HG02678 (cell line): ENCODE results near the gene PTOV1.

ENCODE experiments used
- ATAC-seq: cut with Tn5 transposase; IDR thresholded peaks from one replicate; pipeline ENCODE4 v1.9.1; 2021; ENCODE audit warnings: mild to moderate bottlenecking, moderate library complexity; ENCODE audit not compliant: unreplicated experiment

PTOV1 gene

DNA sequence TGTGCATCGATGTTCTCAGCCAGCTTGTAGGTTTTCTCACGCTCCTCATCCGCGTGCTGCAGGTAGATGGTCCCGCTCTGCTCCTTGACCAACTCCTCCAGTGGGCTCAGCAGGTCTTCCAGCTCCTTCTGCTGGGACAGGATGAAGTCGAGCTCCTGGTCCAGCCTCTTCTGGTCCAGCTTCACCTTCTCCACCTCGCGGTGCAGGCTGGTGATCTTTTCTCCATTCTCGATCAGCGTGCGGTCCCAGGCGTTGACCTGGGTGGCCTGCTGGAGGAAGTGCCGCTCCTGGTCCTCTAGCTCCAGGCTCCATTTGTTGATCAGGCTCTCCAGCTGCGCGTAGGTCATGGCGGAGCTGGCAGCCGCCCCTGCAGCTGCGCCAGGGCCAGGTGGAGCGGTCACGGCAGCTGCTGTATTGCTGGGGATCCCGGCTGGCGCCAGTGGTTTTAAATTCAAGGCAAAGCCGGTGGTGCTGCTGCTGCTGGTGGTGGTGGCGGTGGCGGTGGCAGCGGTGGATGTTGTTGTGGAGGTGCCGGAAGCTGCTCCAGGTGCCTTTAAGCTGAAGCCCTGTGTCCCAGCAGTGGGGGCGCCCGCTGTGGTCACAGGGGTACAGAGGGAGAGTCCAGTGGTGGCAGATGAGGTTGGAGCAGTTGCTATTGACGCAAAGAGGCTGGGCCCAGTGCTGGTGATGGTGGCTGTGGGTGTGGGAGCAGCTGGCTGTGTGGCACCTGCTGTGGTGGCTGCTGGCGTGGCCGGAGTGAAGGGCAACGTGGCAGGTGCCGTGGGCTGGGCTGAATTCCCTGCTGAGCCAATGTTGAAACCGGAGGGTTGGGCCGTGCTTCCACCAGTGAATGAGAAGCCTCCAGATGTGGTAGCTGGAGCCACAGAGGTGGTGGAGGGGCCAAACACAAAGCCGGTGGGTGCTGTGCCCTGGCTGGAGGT, 57.8 kb downstream of the PTOV1 start:
- no peak for ATAC-seq

DNA sequence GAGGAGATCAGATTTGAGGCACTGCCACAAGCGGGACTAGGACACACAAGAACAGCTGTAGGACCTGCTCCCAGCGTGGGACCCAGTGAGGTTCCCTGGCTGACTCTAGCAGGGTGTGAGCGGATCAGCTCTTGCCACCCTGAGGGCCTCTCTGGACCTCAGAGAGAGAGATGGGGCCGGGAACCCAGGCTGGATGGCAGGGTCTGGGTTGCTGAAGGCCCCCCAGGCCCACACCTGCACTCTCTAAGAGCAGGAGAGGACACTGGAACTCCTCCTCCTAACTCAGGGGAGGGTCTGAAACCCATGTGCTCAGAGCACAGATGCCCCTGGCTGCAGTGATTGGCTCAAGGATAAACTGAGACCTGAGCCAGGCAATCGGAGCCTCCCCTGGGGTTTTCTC, 59.2 kb downstream of the PTOV1 start:
- no peak for ATAC-seq
